NCI-H524 (cell line): ENCODE data around the gene ADAMTS18.

Source experiments
- DNase-seq, 2 experiments: peaks; one replicate each; lab custom pipeline; 2025; lab: John Stamatoyannopoulos, UW

ADAMTS18 gene

GRCh38 chr16:77324729-77325128 is 110.1 kb downstream of the ADAMTS18 start:
- DNase-seq: no peak

GRCh38 chr16:77323695-77324094 is 111.1 kb downstream of the ADAMTS18 start:
- DNase-seq: no peak

- no peak for DNase-seq
Measured at GRCh38 chr16:77322757-77323156, 112.1 kb downstream of the ADAMTS18 start.

- DNase-seq: no peak
Measured at GRCh38 chr16:77317059-77317458, 117.8 kb downstream of the ADAMTS18 start.

GRCh38 chr16:77310877-77311276 is 124.0 kb downstream of the ADAMTS18 start:
- no peak for DNase-seq

GRCh38 chr16:77308163-77308561 is 126.7 kb downstream of the ADAMTS18 start:
- no peak for DNase-seq

- no peak for DNase-seq
Measured at GRCh38 chr16:77307426-77308162, 127.2 kb downstream of the ADAMTS18 start.

- DNase-seq: no peak
Measured at GRCh38 chr16:77306075-77306474, 128.8 kb downstream of the ADAMTS18 start.

GRCh38 chr16:77304877-77305276 is 130.0 kb downstream of the ADAMTS18 start:
- no peak for DNase-seq

- no peak for DNase-seq
Measured at GRCh38 chr16:77304134-77304533, 130.7 kb downstream of the ADAMTS18 start.

- DNase-seq: no peak
Measured at GRCh38 chr16:77302674-77303073, 132.2 kb downstream of the ADAMTS18 start.

GRCh38 chr16:77302249-77302648 is 132.6 kb downstream of the ADAMTS18 start:
- no peak for DNase-seq

GRCh38 chr16:77300256-77300655 is 134.6 kb downstream of the ADAMTS18 start:
- DNase-seq: no peak

- no peak for DNase-seq
Measured at GRCh38 chr16:77299395-77299794, 135.4 kb downstream of the ADAMTS18 start.

- DNase-seq: no peak
Measured at GRCh38 chr16:77298418-77299360, 136.1 kb downstream of the ADAMTS18 start.

GRCh38 chr16:77297996-77298395 is 136.8 kb downstream of the ADAMTS18 start:
- DNase-seq: no peak

- no peak for DNase-seq
Measured at GRCh38 chr16:77295896-77296295, 138.9 kb downstream of the ADAMTS18 start.

GRCh38 chr16:77290451-77291115 is 144.3 kb downstream of the ADAMTS18 start:
- peak in 1 of 2 experiments; percentile 9 for DNase-seq

- peak in 1 of 2 experiments; percentile 68 for DNase-seq
Measured at GRCh38 chr16:77289331-77289809, 145.5 kb downstream of the ADAMTS18 start.

GRCh38 chr16:77288222-77288621 is 146.6 kb downstream of the ADAMTS18 start:
- DNase-seq: no peak

- DNase-seq: no peak
Measured at GRCh38 chr16:77285676-77286075, 149.2 kb downstream of the ADAMTS18 start.

GRCh38 chr16:77282345-77282744 is 152.5 kb downstream of the ADAMTS18 start:
- DNase-seq: peak in 1 of 2 experiments; percentile 41
